GM21367 (cell line): ENCODE measurements around the gene CEACAM4.

Experiments
- ATAC-seq: cut with Tn5 transposase; IDR thresholded peaks from one replicate; pipeline ENCODE4 v1.9.1; 2021; ENCODE audit not compliant: unreplicated experiment

CEACAM4 gene

GRCh38 chr19:41617941-41618730, 8.7 kb downstream of the CEACAM4 start:
- ATAC-seq: no peak

GRCh38 chr19:41616792-41617621, 9.9 kb downstream of the CEACAM4 start:
- no peak for ATAC-seq

GRCh38 chr19:41615207-41615606, 11.7 kb downstream of the CEACAM4 start:
- no peak for ATAC-seq

GRCh38 chr19:41612483-41612882, 14.4 kb downstream of the CEACAM4 start:
- ATAC-seq: no peak

GRCh38 chr19:41610789-41611188, 16.1 kb downstream of the CEACAM4 start:
- no peak for ATAC-seq

- ATAC-seq: no peak
Measured at GRCh38 chr19:41607668-41608067, 19.2 kb downstream of the CEACAM4 start.

- no peak for ATAC-seq
Measured at GRCh38 chr19:41606215-41606837, 20.5 kb downstream of the CEACAM4 start.

- ATAC-seq: no peak
Measured at GRCh38 chr19:41604831-41605230, 22.0 kb downstream of the CEACAM4 start.

- no peak for ATAC-seq
Measured at GRCh38 chr19:41601771-41602170, 25.1 kb downstream of the CEACAM4 start.

GRCh38 chr19:41599175-41599966, 27.5 kb downstream of the CEACAM4 start:
- ATAC-seq: no peak

- ATAC-seq: no peak
Measured at GRCh38 chr19:41597600-41598041, 29.3 kb downstream of the CEACAM4 start.

- ATAC-seq: no peak
Measured at GRCh38 chr19:41595890-41596280, 31.0 kb downstream of the CEACAM4 start.

GRCh38 chr19:41595258-41595889, 31.5 kb downstream of the CEACAM4 start:
- ATAC-seq: peak; percentile 51

GRCh38 chr19:41591951-41592562, 34.8 kb downstream of the CEACAM4 start:
- no peak for ATAC-seq

- no peak for ATAC-seq
Measured at GRCh38 chr19:41590936-41591335, 35.9 kb downstream of the CEACAM4 start.

GRCh38 chr19:41589371-41589770, 37.5 kb downstream of the CEACAM4 start:
- no peak for ATAC-seq

- no peak for ATAC-seq
Measured at GRCh38 chr19:41588497-41589209, 38.2 kb downstream of the CEACAM4 start.

GRCh38 chr19:41587838-41588210, 39.0 kb downstream of the CEACAM4 start:
- no peak for ATAC-seq

GRCh38 chr19:41587101-41587837, 39.6 kb downstream of the CEACAM4 start:
- no peak for ATAC-seq
